Body of pancreas (tissue), 4 donors: Measurements from ENCODE around the gene MFSD6. TPM values are rescaled to one million over a fixed set of nuclear protein-coding genes. Genes with fewer than 3 reads are reported as not detected.

Experiments used
- ATAC-seq: fragments of 150-250 bp; one replicate; pipeline ENCODE4 v1.9.1; 2016
- DNase-seq, 4 donors: peaks; one replicate each; pipeline ENCODE4 v3.0.0-alpha.2; 2019
- H3K27ac ChIP-seq, 4 donors: fragments of 200-600 bp; sonication (generic); 1 replicate in 3 of 4; 2 replicates in 1 of 4; pipeline versions ENCODE4 v1.5.1 to v1.6.1; 2016 to 2019; ENCODE audit warnings: mild to moderate bottlenecking in 1 of 4, mixed read lengths in 1 of 4, moderate library complexity in 1 of 4
- H3K27me3 ChIP-seq, 2 donors: fragments of 200-600 bp; sonication (generic); one replicate each; pipeline ENCODE4 v1.6.0; 2016; ENCODE audit warnings: mild to moderate bottlenecking in 1 of 2
- H3K36me3 ChIP-seq, 2 donors: fragments of 200-600 bp; sonication (generic); replicated peaks in 1 of 2; 2 replicates each; pipeline ENCODE4 v1.5.1; 2016; ENCODE audit warnings: low read depth in 2 of 2; ENCODE audit not compliant: insufficient read depth in 1 of 2
- H3K4me1 ChIP-seq: fragments of 200-600 bp; sonication (generic); one replicate; pipeline ENCODE4 v1.6.0; 2016
- H3K4me3 ChIP-seq, 2 donors: fragments of 200-600 bp; sonication (generic); 1 replicate in 1 of 2; 2 replicates in 1 of 2; pipeline ENCODE4 v1.5.1; 2016 to 2019
- H3K9me3 ChIP-seq, 3 donors: fragments of 200-600 bp; sonication (generic); 1 replicate in 2 of 3; 2 replicates in 1 of 3; pipeline ENCODE4 v1.5.1; 2016
- POLR2A ChIP-seq, 3 donors: fragments of 450-650 bp; IDR thresholded peaks; one replicate each; pipeline ENCODE4 v1.6.1; 2016; ENCODE audit warnings: antibody characterized with exemption in 3 of 3, mild to moderate bottlenecking in 2 of 3
- WGBS, 2 donors: methylation state at CpG; one replicate each; pipeline ENCODE4 v1.1.5; 2017; 5-methylcytosine and 5-hydroxymethylcytosine counted together
- intact Hi-C: fragments of 100-400 bp; cut with DNase I; formaldehyde crosslinking; loops from one replicate; pipeline ENCODE4 v1.15.1; 2023
- total RNA-seq, 2 donors: library from RNA; depleted of rRNA; stranded (reverse); fragments of >200 nt; gene quantifications; one replicate each; pipeline ENCODE4 v1.1.0, GENCODE V29; 2016
- TF ChIP-seq, protein P1 (sequence below), 7 experiments: fragments of 450-650 bp in 4 of 7; fragments of 200-600 bp in 3 of 7; sonication (generic) in 3 of 7; IDR thresholded peaks; one replicate each; pipeline ENCODE4 v1.5.1; 2016 to 2019; ENCODE audit warnings: antibody characterized with exemption in 7 of 7

The MFSD6 gene
- total RNA-seq, 2 donors from 2014 or later, result 38.7 to 46.8 TPM

DNA sequence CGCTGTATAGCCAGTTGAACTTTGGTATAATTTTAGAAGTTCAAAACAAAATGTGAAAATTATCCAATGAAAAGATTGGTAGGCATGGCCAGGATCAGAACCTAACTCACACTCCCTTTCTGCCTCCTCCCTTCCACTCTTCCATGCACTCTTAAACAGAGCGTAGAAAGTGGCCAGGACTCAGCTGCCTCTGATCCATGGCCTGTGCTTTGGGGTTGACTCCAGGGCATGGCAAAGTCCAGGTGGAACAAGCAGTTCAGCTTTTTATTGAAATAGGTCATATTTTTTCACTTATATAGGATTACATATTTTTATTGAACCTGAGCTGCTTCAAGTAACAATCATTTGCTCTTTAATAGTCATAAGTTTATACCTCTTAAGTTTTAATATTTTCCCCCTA is 38.5 kb upstream of the MFSD6 start:
- H3K27ac ChIP-seq, result no peak overlapping the region
- 61 to 66% methylated on average over 2 of the region's 2 CpGs for WGBS, 2 donors
- no peaks in the 10 kb centered on the region for H3K9me3 ChIP-seq
- intact Hi-C loops, result no loop called here
- peaks cover 13% of the 10 kb centered on the region for H3K4me1 ChIP-seq
- no peak for ATAC-seq
- peaks cover 0 to 5% of the 10 kb centered on the region in 2 donors for H3K36me3 ChIP-seq
- no peak for TF ChIP-seq POLR2A (IDR thresholded peaks at IDR 0.05)
- TF ChIP-seq, protein P1, sequence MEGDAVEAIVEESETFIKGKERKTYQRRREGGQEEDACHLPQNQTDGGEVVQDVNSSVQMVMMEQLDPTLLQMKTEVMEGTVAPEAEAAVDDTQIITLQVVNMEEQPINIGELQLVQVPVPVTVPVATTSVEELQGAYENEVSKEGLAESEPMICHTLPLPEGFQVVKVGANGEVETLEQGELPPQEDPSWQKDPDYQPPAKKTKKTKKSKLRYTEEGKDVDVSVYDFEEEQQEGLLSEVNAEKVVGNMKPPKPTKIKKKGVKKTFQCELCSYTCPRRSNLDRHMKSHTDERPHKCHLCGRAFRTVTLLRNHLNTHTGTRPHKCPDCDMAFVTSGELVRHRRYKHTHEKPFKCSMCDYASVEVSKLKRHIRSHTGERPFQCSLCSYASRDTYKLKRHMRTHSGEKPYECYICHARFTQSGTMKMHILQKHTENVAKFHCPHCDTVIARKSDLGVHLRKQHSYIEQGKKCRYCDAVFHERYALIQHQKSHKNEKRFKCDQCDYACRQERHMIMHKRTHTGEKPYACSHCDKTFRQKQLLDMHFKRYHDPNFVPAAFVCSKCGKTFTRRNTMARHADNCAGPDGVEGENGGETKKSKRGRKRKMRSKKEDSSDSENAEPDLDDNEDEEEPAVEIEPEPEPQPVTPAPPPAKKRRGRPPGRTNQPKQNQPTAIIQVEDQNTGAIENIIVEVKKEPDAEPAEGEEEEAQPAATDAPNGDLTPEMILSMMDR (IDR thresholded peaks at IDR 0.05), result no peak
- no peak overlapping the region for H3K4me3 ChIP-seq
- no peaks in the 10 kb centered on the region for H3K27me3 ChIP-seq
- DNase-seq, result no peak

DNA sequence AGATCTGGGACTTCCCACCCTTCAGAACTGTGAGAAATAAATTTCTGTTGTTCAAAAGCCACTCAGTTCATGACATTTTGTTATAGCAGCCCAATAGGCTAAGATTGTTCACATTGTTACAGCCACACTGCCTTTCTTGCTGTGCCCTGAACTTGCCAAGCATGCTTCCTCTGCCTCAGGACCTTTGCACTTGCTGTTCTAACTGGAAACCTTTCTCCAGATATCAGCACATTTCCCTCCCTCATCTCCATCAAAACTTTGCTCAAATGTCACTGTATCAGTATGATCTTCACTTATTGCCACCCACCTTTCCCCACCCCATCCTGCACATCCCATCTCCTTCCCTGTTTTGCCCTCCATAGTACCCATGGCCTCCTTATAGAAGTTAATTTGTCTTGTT is 32.1 kb upstream of the MFSD6 start:
- ATAC-seq (no peak), DNase-seq (no peak)
- no peaks in the 10 kb centered on the region for H3K36me3 ChIP-seq
- H3K27ac ChIP-seq, result no peak overlapping the region
- TF ChIP-seq POLR2A (IDR thresholded peaks at IDR 0.05), result no peak
- TF ChIP-seq, protein P1 (IDR thresholded peaks at IDR 0.05), result no peak
- no peaks in the 10 kb centered on the region for H3K9me3 ChIP-seq
- intact Hi-C loops, result no loop called here
- no peak overlapping the region for H3K4me3 ChIP-seq
- peaks cover 18% of the 10 kb centered on the region for H3K4me1 ChIP-seq
- no peaks in the 10 kb centered on the region for H3K27me3 ChIP-seq

DNA sequence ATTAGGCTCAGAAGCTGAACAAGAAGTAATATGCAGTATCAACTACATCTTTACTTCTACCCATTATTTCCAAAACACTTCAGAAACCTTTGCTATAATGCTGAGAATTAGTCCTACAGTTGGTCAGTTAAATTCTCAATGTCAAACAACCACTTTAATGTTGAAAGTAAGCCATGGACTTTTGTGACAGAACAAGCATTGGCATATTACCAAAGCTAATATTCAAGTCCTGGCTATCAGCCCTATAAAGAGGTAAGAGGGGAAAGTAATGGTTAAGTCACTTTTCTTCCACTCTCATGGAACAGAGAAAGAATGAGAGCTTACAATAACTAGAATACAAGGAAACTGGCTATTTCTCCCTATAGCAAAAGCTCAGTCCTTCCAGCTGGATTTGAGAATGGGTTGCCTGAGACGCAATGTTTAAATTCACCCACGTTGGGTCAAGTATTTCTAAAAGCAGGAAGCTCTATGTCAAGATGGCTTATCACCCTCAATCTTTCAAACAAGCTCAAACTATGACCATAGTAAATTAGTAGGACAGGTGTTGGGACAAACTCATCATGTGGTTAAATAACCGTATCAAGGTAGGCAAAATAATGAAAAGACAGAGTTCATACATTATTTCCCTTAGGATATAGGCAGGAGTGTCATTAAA is 31.4 kb upstream of the MFSD6 start:
- no peak for TF ChIP-seq POLR2A (IDR thresholded peaks at IDR 0.05)
- TF ChIP-seq, protein P1 (IDR thresholded peaks at IDR 0.05), result no peak
- Histone ChIP-seq H3K4me1 (peaks cover 18% of the 10 kb centered on the region), H3K27me3 (no peaks in the 10 kb centered on the region), H3K4me3 (no peak overlapping the region), H3K36me3 (no peaks in the 10 kb centered on the region), H3K27ac (no peak overlapping the region), H3K9me3 (no peaks in the 10 kb centered on the region)
- WGBS, 2 donors, result 65 to 70% methylated on average over 3 of the region's 3 CpGs
- intact Hi-C loops, result no loop called here
- ATAC-seq, result no peak
- no peak for DNase-seq

DNA sequence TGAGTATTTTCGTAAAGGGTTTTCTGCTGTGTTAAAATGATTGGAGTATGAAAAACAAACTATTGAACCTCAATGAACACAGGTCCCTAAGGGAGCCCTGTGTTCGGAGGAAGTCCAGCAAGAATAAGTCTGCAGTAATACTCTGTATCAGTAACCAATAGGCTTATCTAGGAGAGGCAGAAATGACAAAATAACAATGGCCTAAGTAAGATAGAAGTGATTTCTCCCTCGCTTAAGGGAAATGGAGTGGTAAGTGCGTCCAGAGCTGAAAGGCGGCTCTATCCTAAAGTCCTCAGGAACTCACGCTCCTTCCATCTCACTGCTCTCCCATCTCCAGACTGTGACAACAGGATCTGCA is 29.3 kb upstream of the MFSD6 start:
- no peak for DNase-seq
- H3K27me3 ChIP-seq, result no peaks in the 10 kb centered on the region
- no peaks in the 10 kb centered on the region for H3K9me3 ChIP-seq
- TF ChIP-seq, protein P1 (IDR thresholded peaks at IDR 0.05), result no peak
- H3K4me1 ChIP-seq, result peaks cover 10% of the 10 kb centered on the region
- intact Hi-C loops, result no loop called here
- no peak for ATAC-seq
- 86 to 88% methylated on average over 6 of the region's 6 CpGs for WGBS, 2 donors
- H3K4me3 ChIP-seq, result no peak overlapping the region
- no peak overlapping the region for H3K27ac ChIP-seq
- no peaks in the 10 kb centered on the region for H3K36me3 ChIP-seq

DNA sequence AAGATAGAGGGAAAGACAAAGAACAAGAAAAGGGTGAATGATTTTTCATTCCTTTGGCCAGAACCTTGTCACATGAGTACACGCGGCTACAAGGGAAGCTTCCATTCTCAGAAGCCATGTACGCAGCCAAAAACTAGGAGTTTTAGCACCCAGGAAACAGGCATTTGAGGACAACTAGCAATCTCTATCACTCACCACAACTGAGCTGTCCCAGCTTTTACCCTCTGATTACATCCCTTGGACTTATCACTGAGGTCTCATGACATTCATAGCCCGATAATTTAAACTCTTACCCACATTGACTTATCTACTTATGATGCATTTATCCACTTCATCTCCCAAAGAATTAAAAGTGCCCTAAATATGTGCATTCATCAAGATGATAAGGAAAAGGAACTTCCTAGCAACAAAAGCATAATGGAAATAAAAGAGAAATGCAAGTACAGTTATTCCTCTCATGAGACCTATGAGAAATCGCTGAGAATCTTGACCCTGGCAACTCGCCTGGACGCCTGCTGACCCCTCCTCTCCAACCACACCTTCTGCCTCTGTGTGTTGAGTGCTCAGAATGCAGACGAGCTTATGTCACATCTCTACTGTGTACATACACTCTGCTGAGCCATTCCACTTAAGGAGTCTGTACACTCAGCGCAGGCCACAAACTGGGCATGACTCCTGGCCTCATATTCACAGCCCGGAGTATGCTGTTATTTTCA is 28.7 kb upstream of the MFSD6 start:
- Histone ChIP-seq H3K36me3 (no peaks in the 10 kb centered on the region), H3K27me3 (no peaks in the 10 kb centered on the region), H3K27ac (no peak overlapping the region), H3K4me3 (no peak overlapping the region), H3K9me3 (no peaks in the 10 kb centered on the region), H3K4me1 (peaks cover 10% of the 10 kb centered on the region)
- ATAC-seq, result no peak
- whole genome bisulfite sequencing, 2 donors, result 63 to 74% methylated on average over 10 of the region's 10 CpGs
- intact Hi-C loops, result no loop called here
- TF ChIP-seq, protein P1 (IDR thresholded peaks at IDR 0.05), result no peak
- no peak for TF ChIP-seq POLR2A (IDR thresholded peaks at IDR 0.05)
- DNase-seq, result no peak
